Suppressor macrophage treated with lipopolysaccharide for 4 hours (primary cell): ENCODE results near the gene DNASE1L1.

Experiments
- DNase-seq: peaks from one replicate; pipeline ENCODE4 v3.0.0-alpha.2; 2020

Gene DNASE1L1

DNA sequence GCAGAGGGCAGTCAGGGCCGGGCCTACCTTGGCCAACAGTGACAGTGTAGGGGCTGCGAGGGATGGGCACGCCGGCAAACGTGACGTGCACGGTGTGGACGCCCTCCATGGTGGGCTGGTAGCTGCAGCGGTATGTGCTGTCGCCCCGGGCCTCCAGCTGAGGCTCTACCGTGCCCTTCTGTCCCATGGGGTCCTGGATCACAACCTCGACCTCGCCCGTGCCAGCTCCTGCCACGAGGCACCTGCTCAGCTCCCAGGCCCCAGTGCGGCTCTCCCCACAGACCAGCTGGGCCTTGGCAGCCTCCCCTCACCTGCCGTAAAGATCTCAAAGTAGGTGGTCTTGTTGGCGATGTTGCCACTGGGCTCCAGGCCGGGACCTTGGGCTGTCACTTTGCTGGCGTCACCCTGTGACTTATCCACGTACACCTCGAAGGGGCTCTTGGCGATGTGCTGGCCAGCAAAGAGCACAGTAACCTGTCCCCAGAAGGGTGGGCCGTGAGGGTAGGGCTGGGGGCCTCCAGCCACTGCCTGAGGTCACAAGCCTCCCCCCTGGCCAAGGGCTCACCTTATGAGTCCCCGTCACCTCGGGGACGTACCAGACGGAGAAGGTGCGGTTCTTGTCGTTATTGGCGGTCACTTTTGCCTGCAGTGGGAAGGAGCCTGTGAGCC is 42.9 kb downstream of the DNASE1L1 start:
- no peak for DNase-seq

- DNase-seq, result no peak
These were observed 43.9 kb downstream of the DNASE1L1 start for GRCh38 chrX:154365052-154365600.

DNA sequence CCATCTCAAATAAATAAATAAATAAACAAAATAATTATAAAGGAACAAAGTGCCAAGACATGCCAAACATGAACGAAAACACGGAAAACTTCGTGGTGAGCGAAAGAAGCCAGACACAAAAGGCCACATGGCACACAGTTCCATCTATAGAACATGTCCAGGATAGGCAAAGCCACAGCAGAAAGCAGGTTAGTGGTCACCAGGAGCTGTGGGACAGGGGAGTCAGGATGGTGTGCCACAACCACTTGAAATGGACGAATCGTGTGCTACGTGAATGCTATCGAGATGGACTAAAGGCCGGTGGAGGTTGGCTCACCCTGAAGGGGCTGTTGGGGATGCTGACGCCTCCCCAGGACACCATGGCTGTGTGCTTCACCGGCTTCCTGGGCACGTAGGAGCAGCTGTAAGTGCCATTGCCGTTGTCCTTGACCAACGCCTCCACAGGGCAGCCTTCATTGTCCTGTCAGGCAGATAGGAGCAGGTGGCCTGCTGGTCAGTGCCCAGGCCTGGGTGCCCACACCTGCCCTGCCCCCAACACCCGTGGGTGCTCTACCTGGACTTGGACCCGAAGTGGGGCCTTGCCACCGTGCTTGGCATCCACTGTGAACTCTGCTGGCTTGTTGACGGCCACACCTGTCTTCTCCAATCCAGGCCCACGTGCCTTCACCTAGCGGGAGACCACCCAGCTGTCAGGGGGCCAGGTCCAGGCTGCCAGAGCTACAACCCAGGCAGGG is 45.2 kb downstream of the DNASE1L1 start:
- DNase-seq, result no peak

DNA sequence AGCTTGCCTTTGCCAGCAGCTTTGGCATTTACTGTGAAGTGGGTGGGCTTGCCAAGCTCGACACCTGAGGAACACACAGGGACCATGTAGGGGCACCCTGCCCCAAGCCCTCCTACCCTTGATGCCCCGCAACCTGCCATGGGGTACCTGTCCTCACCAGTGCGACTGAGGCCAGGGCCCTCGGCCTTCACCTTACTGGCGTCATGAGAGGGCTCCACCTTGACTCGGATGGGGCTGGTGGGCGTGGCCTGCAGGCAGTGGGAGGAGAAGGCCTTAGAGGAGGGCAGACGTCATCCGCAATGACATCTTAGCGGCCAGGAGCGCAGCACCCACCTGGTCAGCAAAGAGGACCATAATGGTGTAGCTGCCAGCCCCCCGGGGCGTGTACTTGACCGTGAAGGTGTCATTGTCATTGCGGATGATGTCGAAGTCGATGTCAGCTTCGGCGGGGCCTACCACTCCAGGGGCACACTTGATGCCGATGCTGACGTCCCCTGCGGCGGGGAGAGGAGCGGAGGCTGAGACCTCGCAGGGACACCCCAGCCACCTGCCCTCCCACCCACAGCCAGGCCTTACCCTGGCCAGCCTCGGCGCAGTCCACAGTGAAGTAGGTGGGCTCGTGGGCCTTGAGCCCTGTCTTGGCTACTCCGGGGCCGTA is 46.8 kb downstream of the DNASE1L1 start:
- DNase-seq, result no peak

DNA sequence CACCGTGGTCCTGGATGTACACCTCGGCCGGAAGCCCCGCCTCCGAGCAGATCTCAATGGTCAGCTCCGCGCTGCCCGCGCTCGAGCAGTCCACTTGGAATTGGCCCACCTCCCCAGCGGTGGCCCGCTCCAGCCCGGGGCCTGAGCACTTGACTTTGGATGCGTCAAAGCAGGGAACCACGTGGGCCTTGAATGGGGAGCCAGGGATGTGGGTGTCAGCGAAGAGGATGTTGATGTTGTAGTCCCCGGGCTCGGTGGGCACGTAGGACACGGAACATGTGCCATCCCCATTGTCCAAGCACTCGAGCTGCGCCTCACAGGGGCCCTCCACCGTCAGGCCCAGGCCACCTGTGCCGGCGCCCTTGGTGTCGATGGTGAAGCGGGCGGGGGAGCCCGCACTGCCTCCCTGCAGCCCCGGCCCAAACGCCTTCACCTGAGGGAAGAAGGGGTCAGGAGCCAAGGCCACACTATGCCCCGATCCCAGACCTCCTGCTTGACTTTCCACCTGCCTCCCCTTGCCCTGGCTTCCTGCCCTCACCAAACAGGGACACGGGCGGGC is 48.8 kb downstream of the DNASE1L1 start:
- DNase-seq, result no peak

DNA sequence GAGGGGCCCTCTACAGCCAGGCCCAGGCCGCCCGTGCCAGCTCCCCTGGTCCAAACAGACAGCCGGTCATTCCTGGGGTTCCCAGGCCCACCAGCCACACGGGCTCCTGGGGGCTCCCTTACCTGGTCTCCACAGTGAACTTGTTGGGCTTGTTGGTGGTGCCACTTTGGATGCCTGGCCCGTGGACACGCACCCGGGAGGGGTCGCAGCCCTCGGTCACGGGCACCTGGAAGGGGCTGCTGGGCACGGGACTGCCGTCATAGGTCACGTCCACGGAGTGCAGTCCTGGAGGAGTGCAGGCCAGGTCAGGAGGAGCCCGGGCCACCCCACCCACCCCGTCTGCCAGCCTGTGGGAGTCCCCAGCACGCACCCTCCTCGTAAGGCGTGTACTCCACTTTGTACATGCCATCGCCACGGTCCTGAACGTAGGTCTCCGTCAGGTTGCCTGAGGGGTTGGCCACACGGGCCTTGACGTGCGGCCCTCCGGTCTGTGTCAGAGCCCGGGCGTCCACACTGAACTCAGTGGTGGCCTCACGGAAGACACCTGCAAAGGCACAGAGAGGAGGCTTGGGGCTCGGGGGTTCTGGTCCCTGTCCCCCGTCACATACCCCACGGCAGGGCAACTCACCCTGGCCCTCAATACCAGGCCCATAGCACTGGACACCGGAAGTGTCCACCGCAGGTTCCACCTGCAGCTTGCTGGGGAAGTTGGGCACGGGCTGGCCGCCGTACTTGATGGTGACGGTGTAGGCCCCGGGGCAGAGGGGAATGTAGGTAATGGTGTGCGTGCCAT is 49.5 kb downstream of the DNASE1L1 start:
- no peak for DNase-seq

DNA sequence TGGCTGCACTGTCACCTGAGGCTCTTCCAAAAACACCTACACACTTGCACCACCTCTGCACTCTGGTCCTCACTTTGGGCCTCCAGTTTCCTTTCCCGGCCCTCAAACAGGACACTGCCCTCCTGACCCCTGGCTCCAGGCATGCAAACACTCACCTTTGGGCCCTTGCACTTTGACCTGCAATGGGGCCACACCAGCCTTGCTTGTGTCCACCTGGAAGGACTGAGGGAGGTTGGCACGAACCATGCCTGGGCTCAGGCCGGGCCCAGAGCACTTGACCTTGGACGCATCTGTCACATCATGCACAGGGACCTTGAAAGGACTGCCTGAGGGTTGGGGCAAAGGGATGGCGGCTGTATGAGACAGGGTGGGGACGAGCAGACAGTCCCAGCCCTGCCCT is 50.2 kb downstream of the DNASE1L1 start:
- no peak for DNase-seq

- no peak for DNase-seq
These were observed 51.0 kb downstream of the DNASE1L1 start for GRCh38 chrX:154358011-154358410.

DNA sequence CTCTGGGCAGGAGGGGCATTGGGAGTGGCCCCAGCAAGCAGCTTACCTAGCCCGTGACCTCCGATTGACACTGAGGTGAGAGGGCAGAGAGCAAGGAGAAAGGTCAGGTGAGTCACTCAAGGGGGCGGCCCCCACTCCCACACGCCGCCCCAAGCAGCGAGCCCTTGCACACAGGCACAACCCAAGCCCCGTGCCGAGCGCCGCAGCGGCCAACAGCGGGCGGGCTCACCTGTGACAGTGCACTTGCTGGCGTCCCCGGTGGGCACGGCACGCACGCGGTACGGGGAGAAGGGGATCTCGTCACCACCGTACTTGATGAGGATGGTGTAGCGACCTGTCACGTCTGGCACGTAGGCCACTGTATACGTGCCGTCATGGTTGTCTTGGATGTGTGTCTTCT is 51.8 kb downstream of the DNASE1L1 start:
- DNase-seq, result no peak

DNA sequence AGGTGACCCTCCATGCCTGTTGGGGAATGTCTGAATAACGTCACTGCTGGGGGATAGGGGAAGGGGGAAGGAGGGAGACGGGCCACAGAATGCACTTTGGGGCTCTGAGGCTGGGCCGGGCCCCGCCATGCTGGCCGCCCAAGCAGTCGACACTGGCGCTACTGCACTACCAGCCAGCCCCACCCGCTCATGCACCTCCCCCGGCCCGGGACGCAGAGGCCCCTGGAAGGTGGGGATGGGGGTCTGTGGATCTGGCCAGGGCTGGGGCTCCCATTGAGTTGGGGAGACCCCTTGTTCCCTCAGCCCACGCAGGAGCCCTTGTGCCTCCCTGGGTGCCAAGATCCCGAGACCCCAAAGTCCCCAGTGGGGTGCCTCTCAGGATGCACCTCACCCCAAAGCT is 52.5 kb downstream of the DNASE1L1 start:
- DNase-seq, result no peak

- DNase-seq, result no peak
These were observed 53.3 kb downstream of the DNASE1L1 start for GRCh38 chrX:154355776-154356140.

- no peak for DNase-seq
These were observed 53.8 kb downstream of the DNASE1L1 start for GRCh38 chrX:154355094-154355775.

DNA sequence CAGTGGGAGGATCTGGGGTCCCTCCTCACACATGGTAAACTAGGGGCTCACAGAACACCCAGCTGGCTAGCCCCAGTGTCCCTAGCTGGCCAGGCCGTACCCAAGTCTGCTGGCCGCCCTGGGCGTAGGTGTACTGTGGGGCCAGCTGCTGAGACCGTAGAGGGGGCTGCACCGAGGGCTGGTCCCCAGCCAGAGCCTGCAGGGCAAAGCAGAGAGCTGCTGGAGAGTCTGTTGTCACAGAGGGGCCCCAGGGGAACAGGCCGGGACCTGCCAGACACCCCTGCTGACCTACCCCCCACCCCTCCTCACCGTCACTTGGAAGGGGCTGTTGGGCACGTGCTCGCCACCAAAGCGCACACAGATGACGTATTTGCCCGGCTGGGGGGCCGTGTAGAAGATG is 54.5 kb downstream of the DNASE1L1 start:
- DNase-seq, result no peak

- DNase-seq, result no peak
These were observed 55.0 kb downstream of the DNASE1L1 start for GRCh38 chrX:154354013-154354412.

DNA sequence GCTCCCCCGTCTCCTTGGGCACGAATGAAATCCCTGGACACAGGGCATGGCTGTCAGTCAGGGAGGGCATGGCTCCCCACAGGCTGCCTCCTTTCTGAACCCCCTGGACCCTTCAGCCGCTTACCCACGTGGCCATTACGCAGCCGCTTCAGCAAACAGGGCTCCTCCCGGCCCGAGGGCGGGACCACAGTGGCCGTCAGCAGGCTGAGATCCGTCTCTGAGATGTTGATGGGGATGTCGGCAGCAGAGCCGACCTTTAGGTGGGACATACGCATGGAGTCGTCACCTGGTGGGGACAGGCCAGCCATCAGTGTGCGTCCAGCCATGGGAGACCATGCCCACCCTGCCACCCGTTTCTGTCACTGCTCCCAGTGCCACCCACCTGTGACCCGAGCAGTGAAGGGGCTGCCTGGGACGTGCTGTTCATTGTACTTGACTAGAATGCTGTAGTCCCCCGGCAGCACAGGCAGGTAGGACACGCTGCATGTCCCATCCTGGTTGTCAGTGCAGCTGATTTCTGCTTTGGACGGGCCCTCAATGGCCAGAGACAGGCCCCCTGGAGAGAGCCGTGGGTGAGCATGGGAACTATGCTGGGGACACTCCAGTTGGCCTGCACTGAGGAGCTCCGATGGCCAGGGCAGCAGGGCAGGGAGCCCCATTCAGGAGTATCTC is 55.7 kb downstream of the DNASE1L1 start:
- DNase-seq, result no peak

DNA sequence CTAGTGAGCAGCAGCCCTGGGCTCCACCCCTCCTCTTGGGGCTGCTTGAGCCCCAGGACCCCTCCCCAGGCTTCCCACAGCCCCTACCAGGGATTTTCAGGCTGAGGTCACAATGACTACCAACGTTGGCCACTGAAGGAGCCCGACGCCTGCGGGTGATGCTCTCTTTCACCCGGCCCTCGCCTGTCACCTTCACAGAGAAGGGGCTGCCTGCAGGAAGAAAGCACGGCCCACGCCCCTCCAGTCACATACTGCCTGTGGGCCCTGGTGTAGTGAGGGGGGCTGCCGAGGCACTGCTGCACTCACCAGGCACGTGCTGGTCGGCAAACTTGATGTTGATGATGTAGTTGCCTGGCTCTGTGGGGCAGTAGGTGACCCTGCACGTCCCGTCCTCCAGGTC is 56.6 kb downstream of the DNASE1L1 start:
- no peak for DNase-seq

- no peak for DNase-seq
These were observed 57.0 kb downstream of the DNASE1L1 start for GRCh38 chrX:154352012-154352401.
